Mucosa of rectum (tissue), 2 donors: Measurements from ENCODE around the gene SHISA2.
"Not testable (repeated sequence)": the region's sequence is repeated elsewhere in the genome, so short reads cannot be mapped to it uniquely, and the experiment has no call there.

Experiments used
- H3K27ac ChIP-seq, 2 donors: one replicate each; pipeline ENCODE4 v1.7.0; 2013; ENCODE audit warnings: inconsistent platforms in 2 of 2, low read depth in 2 of 2, low read length in 2 of 2
- H3K27me3 ChIP-seq, 2 donors: one replicate each; pipeline ENCODE4 v1.7.0; 2013; ENCODE audit warnings: low read length in 2 of 2; ENCODE audit not compliant: control insufficient read depth in 2 of 2, insufficient read depth in 2 of 2
- H3K36me3 ChIP-seq, 2 donors: one replicate each; pipeline ENCODE4 v1.7.0; 2013; ENCODE audit warnings: low read length in 2 of 2; ENCODE audit not compliant: control insufficient read depth in 2 of 2, insufficient read depth in 2 of 2
- H3K4me1 ChIP-seq, 2 donors: one replicate each; pipeline ENCODE4 v1.7.0; 2013; ENCODE audit warnings: low read length in 2 of 2, mild to moderate bottlenecking in 1 of 2; ENCODE audit not compliant: control insufficient read depth in 2 of 2, insufficient read depth in 2 of 2
- H3K4me3 ChIP-seq, 2 donors: one replicate each; pipeline ENCODE4 v1.7.0; 2013; ENCODE audit warnings: low read length in 2 of 2
- H3K9ac ChIP-seq, 2 donors: one replicate each; pipeline ENCODE4 v1.7.0; 2013; ENCODE audit warnings: low read length in 2 of 2, low read depth in 1 of 2, mild to moderate bottlenecking in 1 of 2
- H3K9me3 ChIP-seq, 2 donors: one replicate each; pipeline ENCODE4 v1.7.0; 2013; ENCODE audit warnings: low read length in 2 of 2; ENCODE audit not compliant: control insufficient read depth in 2 of 2
- donor health status: healthy.
- donor health status: Normal muscosa, but diverticular disease.

The SHISA2 gene

GRCh38 chr13:26051657-26052311, at the start of gene SHISA2:
TSS of gene SHISA2 (minus strand) at chr13:26052016. CDS start at chr13:26050975, 1,041 bp downstream.
- Histone ChIP-seq H3K4me3 (peak within 1 kb of the TSS; percentile 26 to 32), H3K27ac (no peak within 1 kb of the TSS), H3K27me3 (peaks cover 13 to 17% of the 10 kb centered on the region in 2 donors)

GRCh38 chr13:26095846-26096610, 44.2 kb upstream of the SHISA2 start:
- H3K9me3 ChIP-seq, result no peaks in the 10 kb centered on the region
- no peak overlapping the region for H3K4me3 ChIP-seq
- no peaks in the 10 kb centered on the region for H3K4me1 ChIP-seq
- H3K9ac ChIP-seq, result no peak overlapping the region
- H3K27ac ChIP-seq, result no peak overlapping the region
- no peaks in the 10 kb centered on the region for H3K36me3 ChIP-seq
- H3K27me3 ChIP-seq, result no peaks in the 10 kb centered on the region

More at GRCh38 chr13:26051657-26052311, at the start of gene SHISA2:
- Histone ChIP-seq H3K9ac (no peak within 1 kb of the TSS), H3K9me3 (no peaks in the 10 kb centered on the region), H3K4me1 (no peaks in the 10 kb centered on the region), H3K36me3 (no peaks in the 10 kb centered on the region)

- no peaks in the 10 kb centered on the region for H3K27me3 ChIP-seq
- no peak overlapping the region for H3K9ac ChIP-seq
- H3K27ac ChIP-seq, result no peak overlapping the region
- no peaks in the 10 kb centered on the region for H3K36me3 ChIP-seq
- H3K9me3 ChIP-seq, result no peaks in the 10 kb centered on the region
- no peak overlapping the region for H3K4me3 ChIP-seq
- H3K4me1 ChIP-seq, result no peaks in the 10 kb centered on the region
Measured at GRCh38 chr13:26095338-26095737, 43.5 kb upstream of the SHISA2 start.

GRCh38 chr13:26076821-26077220, 25.0 kb upstream of the SHISA2 start:
- H3K4me1 ChIP-seq, H3K9ac ChIP-seq, H3K9me3 ChIP-seq, H3K36me3 ChIP-seq, H3K27ac ChIP-seq, H3K27me3 ChIP-seq, H3K4me3 ChIP-seq: not testable (repeated sequence)

GRCh38 chr13:26075498-26075897, 23.7 kb upstream of the SHISA2 start:
- Histone ChIP-seq H3K4me1 (no peaks in the 10 kb centered on the region), H3K27ac (no peak overlapping the region), H3K27me3 (no peaks in the 10 kb centered on the region), H3K9me3 (no peaks in the 10 kb centered on the region), H3K9ac (no peak overlapping the region), H3K36me3 (no peaks in the 10 kb centered on the region), H3K4me3 (no peak overlapping the region)

- no peak overlapping the region for H3K9ac ChIP-seq
- no peaks in the 10 kb centered on the region for H3K9me3 ChIP-seq
- no peaks in the 10 kb centered on the region for H3K4me1 ChIP-seq
- no peaks in the 10 kb centered on the region for H3K27me3 ChIP-seq
- no peak overlapping the region for H3K4me3 ChIP-seq
- H3K36me3 ChIP-seq, result no peaks in the 10 kb centered on the region
- H3K27ac ChIP-seq, result no peak overlapping the region
Measured at GRCh38 chr13:26074706-26075105, 22.9 kb upstream of the SHISA2 start.

GRCh38 chr13:26072335-26072734, 20.5 kb upstream of the SHISA2 start:
- H3K36me3 ChIP-seq, H3K9me3 ChIP-seq, H3K4me1 ChIP-seq, H3K27me3 ChIP-seq, H3K27ac ChIP-seq, H3K9ac ChIP-seq, H3K4me3 ChIP-seq: not testable (repeated sequence)

- H3K4me3 ChIP-seq, result no peak overlapping the region
- H3K9ac ChIP-seq, result no peak overlapping the region
- no peaks in the 10 kb centered on the region for H3K9me3 ChIP-seq
- H3K27me3 ChIP-seq, result no peaks in the 10 kb centered on the region
- no peaks in the 10 kb centered on the region for H3K36me3 ChIP-seq
- no peak overlapping the region for H3K27ac ChIP-seq
- no peaks in the 10 kb centered on the region for H3K4me1 ChIP-seq
Measured at GRCh38 chr13:26071691-26072090, 19.9 kb upstream of the SHISA2 start.

- not testable (repeated sequence) for H3K27me3 ChIP-seq, H3K27ac ChIP-seq, H3K4me1 ChIP-seq, H3K4me3 ChIP-seq, H3K36me3 ChIP-seq, H3K9ac ChIP-seq, H3K9me3 ChIP-seq
Measured at GRCh38 chr13:26069642-26070041, 17.8 kb upstream of the SHISA2 start.

GRCh38 chr13:26068372-26068771, 16.6 kb upstream of the SHISA2 start:
- not testable (repeated sequence) for H3K9ac ChIP-seq, H3K9me3 ChIP-seq, H3K4me1 ChIP-seq, H3K4me3 ChIP-seq, H3K36me3 ChIP-seq, H3K27me3 ChIP-seq, H3K27ac ChIP-seq
